Fibroblast of skin of scalp (primary cell): ENCODE data around the gene SUGCT.

Experiments used
- DNase-seq: peaks from one replicate; pipeline ENCODE4 v3.0.0-alpha.2; 2013

Gene SUGCT

GRCh38 chr7:40477094-40477493, 342.3 kb downstream of the SUGCT start:
- no peak for DNase-seq

GRCh38 chr7:40482845-40483244, 348.0 kb downstream of the SUGCT start:
- no peak for DNase-seq

- DNase-seq: no peak
These were observed 348.8 kb downstream of the SUGCT start for GRCh38 chr7:40483630-40484029.

- peak; percentile 26 for DNase-seq
These were observed 355.2 kb downstream of the SUGCT start for GRCh38 chr7:40489844-40490602.

- peak; percentile 79 for DNase-seq
These were observed 355.8 kb downstream of the SUGCT start for GRCh38 chr7:40490603-40490924.

- DNase-seq: peak; percentile 22
These were observed 358.1 kb downstream of the SUGCT start for GRCh38 chr7:40492946-40493345.

GRCh38 chr7:40493609-40494051, 358.8 kb downstream of the SUGCT start:
- peak; percentile 76 for DNase-seq

- peak; percentile 20 for DNase-seq
These were observed 364.2 kb downstream of the SUGCT start for GRCh38 chr7:40498924-40499510.

- DNase-seq: peak; percentile 72
These were observed 364.9 kb downstream of the SUGCT start for GRCh38 chr7:40499718-40500117.

- DNase-seq: no peak
These were observed 365.4 kb downstream of the SUGCT start for GRCh38 chr7:40500219-40500618.

GRCh38 chr7:40502359-40502758, 367.6 kb downstream of the SUGCT start:
- DNase-seq: no peak

GRCh38 chr7:40506158-40506557, 371.4 kb downstream of the SUGCT start:
- no peak for DNase-seq

- DNase-seq: no peak
These were observed 372.4 kb downstream of the SUGCT start for GRCh38 chr7:40507166-40507565.

GRCh38 chr7:40509287-40509996, 374.6 kb downstream of the SUGCT start:
- DNase-seq: no peak

- DNase-seq: peak; percentile 55
These were observed 381.6 kb downstream of the SUGCT start for GRCh38 chr7:40516376-40516775.

- no peak for DNase-seq
These were observed 384.2 kb downstream of the SUGCT start for GRCh38 chr7:40519009-40519408.

- DNase-seq: no peak
These were observed 386.4 kb downstream of the SUGCT start for GRCh38 chr7:40520986-40521738.

- no peak for DNase-seq
These were observed 391.0 kb downstream of the SUGCT start for GRCh38 chr7:40525764-40526163.

- DNase-seq: no peak
These were observed 392.3 kb downstream of the SUGCT start for GRCh38 chr7:40526951-40527715.

GRCh38 chr7:40527723-40528122, 392.9 kb downstream of the SUGCT start:
- peak; percentile 64 for DNase-seq

GRCh38 chr7:40530292-40530691, 395.5 kb downstream of the SUGCT start:
- peak; percentile 52 for DNase-seq

- DNase-seq: peak; percentile 40
These were observed 397.2 kb downstream of the SUGCT start for GRCh38 chr7:40531956-40532355.
